Uterus (tissue), 2 donors: ENCODE results near the gene CKB.

ENCODE experiments used
- CTCF ChIP-seq, 4 experiments: fragments of 200-600 bp in 2 of 4; fragments of 450-650 bp in 2 of 4; sonication (generic) in 2 of 4; IDR thresholded peaks; one replicate each; pipeline ENCODE4 v1.5.1; 2016 to 2019; ENCODE audit warnings: antibody characterized with exemption in 4 of 4, mild to moderate bottlenecking in 2 of 4, moderate library complexity in 1 of 4
- POLR2A ChIP-seq, 2 donors: fragments of 450-650 bp; IDR thresholded peaks; one replicate each; pipeline ENCODE4 v1.6.1; 2016; ENCODE audit warnings: antibody characterized with exemption in 2 of 2, mild to moderate bottlenecking in 1 of 2, moderate library complexity in 1 of 2

DNA sequence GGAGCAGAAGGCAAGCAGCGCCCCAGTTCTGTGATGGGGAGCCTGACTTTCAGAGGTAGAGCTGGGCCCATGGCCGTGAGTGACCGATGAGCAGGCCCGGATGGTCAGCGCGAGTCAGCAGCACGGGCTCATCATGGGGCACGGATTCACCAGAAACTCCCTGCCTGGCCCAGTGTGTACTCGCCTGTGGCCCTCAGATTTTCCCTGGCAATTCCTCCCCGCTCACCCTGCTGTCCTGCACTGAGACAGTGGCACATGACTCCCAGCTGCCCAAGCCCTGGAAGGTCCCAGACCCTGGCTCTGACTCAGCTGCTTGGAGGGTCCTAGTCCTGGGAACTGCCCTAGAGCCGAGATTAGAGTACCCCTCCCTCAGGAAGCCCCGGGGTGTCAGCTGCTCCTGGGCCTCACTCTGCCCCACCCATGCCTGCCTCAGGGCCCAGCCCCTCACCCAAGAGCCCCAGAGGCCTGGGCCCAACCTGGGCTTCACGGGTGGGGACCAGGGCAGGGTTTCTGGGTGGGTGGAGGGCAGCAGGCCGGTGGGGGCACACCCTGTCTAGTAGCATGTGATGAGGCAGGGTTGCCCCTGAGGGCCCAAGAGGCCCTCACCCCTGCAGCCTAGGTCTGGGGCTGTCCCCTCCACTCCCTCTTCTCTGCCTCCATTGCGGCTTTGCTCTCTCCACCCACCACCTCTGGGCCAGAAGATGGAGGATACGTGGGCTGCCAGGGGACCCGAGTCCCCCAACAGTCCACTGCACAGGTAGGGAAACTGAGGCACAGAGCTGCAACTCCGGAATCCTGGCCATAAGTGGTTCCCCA lies 14.8 kb upstream of the CKB start:
- TF ChIP-seq CTCF (IDR thresholded peaks at IDR 0.05) = no peak
- TF ChIP-seq POLR2A (IDR thresholded peaks at IDR 0.05) = no peak
